HPDE6-E6E7 (cell line): Measurements from ENCODE around the gene NR2E1.

Experiments
- DNase-seq: peaks from one replicate; pipeline ENCODE4 v3.0.0; 2011; ENCODE audit warnings: missing footprints; ENCODE audit errors: extremely low spot score

Gene NR2E1

GRCh38 chr6:108156180-108156937 is 9.5 kb upstream of the NR2E1 start:
- DNase-seq: no peak

- no peak for DNase-seq
Measured at GRCh38 chr6:108156938-108157233, 8.9 kb upstream of the NR2E1 start.

GRCh38 chr6:108157234-108157980 is 8.4 kb upstream of the NR2E1 start:
- DNase-seq: no peak

GRCh38 chr6:108157981-108158525 is 7.8 kb upstream of the NR2E1 start:
- no peak for DNase-seq

DNA sequence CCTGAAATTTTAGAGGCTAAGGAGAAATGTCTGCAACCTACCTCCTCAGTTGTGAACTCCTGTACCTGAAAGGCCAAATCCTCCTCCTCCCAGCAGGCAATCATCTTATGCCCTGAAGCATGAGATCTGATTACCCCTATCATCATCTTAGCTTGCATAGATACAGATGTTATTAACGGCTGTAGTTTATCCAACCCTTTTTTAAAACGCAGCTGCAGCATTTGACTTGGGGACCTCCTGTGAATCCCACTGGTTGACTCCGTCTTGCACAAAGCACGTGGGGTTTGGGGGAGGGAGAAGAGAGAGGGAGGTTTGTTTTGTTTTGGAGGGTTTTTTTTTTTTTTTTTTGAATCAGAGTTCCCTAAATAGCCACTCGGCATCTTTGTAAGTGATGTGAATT is 5.8 kb upstream of the NR2E1 start:
- DNase-seq: no peak

- no peak for DNase-seq
Measured at GRCh38 chr6:108161724-108162282, 4.0 kb upstream of the NR2E1 start.

DNA sequence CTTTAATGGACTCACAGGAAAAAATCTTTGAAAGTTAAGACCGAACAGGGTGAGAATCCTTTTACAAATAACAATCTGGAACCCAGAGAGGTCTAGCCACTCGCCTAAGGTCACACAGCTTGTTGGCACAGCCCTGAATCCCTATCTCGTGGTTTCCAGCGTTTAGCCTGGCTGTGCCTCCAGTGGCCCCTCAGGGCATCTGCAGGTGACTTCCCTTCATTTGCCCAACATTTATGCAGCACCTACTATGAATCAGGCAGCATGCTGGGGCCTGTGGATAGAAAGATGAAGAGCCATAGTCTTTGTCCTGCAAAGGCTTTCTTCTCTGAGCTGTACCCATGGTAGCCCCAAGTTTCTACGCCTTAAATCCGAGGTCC is 2.6 kb upstream of the NR2E1 start:
- DNase-seq: no peak

- DNase-seq: no peak
Measured at GRCh38 chr6:108163644-108164542, 1.9 kb upstream of the NR2E1 start.

DNA sequence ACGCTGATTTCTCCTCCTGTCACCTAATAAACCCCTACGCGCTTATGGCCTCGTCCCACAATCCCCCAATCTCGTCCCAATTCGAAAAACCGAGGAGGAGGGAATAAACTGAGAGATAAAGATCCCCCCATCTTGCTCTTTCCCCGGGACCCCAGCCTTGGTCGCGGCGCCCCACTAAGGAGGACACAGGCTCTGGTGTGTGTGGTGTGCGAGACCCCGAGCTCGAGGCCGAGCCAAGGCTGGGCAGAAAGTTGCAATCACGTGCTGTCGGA is 1.3 kb upstream of the NR2E1 start:
- no peak for DNase-seq

- no peak for DNase-seq
Measured at GRCh38 chr6:108164815-108165706, 761 bp upstream of the NR2E1 start.

DNA sequence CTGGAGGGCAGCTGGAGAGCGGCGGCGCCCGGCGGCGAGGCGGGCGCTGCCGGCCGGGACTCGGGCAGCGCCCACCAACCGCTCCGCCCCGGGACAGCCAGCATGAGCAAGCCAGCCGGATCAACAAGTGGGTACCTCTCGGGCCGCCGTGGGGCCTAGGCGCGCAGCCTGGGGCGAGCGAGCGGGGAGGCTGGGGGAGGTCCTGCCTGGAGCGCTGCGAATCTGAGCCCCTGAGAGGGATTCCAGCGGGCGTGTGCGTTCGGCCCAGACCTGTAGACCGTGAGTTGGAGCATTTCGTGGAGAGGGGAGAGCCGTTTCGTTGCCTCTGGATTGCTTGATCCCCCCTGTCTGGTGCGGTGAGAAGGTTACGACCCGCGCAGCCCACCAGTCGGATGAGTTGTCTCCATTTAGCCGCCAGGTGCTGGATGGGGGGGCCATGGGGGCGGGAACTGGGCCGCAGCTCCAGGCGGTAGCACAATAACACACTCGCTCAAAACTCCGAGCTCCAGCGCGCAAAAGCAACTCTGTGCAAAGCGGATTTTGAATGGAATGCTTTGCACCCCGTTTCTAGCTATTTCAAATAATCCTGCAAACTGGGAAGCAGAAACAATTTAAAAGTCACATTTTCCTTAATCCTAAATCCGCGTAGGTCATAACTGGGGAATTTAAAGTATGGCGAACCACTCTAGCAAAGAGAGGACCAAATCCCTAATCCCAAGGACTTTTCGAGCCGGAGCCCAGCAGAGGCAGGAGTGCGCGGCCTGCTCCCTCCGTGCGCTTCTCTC is 1.0 kb downstream of the NR2E1 start:
- no peak for DNase-seq

GRCh38 chr6:108167449-108168089 is 1.7 kb downstream of the NR2E1 start:
- no peak for DNase-seq

GRCh38 chr6:108168090-108168463 is 2.3 kb downstream of the NR2E1 start:
- no peak for DNase-seq

DNA sequence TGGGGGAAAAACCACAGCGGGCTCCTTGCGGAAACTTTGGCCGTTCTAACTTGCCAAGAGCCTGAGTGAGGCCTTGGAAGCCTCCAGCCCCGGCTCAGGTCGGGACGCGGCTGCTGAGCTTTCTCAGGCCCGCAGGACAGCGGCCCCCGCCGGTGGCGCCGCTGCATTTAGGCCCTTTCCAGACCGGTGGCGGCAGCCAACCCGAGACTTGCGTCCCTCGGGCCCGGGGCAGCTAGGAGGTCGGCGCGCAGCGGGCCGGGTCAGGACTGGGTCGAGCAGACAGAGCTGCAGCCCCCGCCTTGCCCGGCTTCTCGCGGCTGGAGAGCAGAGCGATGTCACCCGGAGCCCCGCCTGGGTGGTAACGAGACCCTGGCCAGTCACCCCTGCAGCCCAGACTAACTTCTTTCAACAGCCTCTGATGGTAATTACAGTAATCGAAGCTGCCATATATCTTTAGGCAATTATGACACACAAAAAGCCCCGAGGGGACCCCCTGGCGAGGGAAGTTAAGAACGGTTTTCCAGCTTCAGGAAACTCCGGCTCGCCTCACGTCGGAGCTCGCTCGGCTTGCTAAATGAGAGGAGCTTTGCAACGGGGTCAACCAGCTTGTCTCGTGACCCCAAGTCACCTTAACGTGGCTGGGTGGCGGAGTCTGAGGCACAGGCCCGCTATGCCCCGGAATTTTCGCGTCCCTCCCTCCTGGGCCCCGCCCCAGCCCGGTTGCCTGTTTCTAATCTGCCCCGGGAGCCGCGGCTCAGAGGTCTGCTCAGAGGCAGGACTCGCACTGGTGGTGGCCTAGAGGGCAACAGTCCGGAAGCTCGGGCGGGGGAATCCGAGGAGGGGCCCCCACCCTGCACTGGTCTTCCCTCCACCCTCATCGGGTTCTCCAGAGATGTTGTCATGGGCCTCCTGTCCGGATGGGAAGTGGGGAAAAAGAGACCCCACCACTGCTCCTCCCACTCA is 3.0 kb downstream of the NR2E1 start:
- DNase-seq: no peak

- no peak for DNase-seq
Measured at GRCh38 chr6:108169464-108170331, 3.9 kb downstream of the NR2E1 start.

DNA sequence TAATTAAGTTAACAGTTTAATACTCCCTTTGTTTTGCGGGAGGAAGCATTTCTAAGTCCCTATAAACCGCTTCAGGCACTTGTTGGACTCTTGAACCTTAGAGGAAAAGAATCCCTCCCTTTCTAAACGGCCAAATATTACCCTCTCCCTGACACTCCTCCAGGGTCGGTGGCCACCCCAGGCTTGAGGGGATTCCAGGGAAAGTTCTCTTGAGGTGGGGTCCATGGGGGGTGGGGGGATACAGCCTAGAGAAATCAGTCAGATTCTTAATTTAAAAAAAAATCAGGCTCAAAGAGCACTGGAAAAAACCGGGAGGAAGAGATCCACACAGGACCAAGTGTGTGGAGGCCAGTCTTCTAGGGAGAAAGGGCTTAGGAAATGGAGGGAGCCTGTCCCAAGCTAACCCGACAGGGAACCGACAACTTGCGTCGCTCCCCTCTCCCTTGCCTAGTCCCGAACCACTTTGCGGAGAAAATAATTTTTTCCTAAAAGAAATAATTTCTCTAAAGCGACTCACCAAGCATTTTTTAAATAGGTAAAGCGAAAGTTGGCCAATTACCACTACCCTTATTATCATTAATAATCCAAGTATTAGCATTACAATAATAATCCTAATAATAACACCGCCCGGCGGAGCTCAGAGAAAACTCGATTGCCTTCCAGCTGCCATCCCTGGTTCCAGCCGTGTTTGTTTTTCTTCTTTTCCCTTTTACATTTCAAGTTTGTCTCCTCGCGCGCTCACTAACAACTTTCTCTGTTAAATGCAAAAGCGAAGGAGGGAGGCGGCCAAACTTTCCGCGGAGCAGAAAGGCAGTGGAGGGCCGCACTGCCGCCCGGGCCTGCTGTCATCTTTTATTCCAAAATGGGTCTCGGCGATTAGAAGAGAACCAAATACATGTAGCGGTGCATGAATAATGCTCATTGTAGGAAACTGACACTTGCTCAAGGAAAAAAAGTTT is 4.8 kb downstream of the NR2E1 start:
- DNase-seq: no peak
